ENCODE data around the gene PDGFB.

Gene PDGFB

DNA sequence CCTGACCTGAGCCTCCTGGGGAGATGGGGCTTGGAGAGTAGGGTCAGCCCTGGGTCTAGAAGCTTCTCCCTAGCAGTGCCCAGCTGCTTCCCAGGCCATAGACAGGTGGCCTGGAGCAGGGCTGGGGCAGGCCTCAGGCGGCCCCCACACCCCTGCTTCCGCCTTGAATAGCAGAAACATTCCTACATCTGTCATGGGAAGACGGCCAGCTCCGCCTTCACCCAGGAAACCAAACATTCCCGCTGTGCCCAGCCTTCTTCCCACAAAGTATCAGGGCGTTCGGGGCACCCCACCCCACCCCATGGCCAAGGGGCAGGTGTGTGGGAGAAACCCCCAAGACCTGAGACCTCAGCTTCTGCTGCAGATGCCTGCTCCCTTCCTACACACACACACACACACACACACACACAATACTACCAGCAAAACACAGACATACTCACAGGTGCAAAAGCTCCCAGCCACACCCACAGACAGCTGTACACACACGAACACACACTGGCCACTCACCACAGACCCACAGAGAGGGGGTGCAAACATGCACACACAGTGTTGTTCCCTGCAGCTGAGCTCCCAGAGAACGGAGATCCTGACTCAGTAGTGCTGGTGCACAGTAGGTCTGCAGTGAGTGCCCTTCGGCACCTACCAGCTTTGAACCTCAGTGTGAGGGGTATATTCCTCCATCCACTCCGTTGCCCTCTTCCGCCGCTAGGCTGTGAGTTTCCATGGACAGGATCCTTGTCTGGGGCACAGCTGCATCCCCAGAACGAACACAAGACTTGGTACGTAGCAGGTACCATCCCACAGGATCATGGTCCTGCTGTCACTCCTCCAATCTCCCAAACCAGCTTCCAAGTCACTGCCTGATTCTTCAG lies 37.4 kb downstream of the PDGFB start:
- no peaks in the 10 kb centered on the region for H3K36me3 ChIP-seq (ENCODE audit: control insufficient read depth in 1 of 2, insufficient read depth in 2 of 2, low read length in 2 of 2)
- H3K27ac ChIP-seq (ENCODE audit: low read depth, low read length), result no peak overlapping the region
- no peaks in the 10 kb centered on the region for H3K9me3 ChIP-seq (ENCODE audit: control insufficient read depth in 1 of 2, low read length in 2 of 2)
- H3K4me3 ChIP-seq (ENCODE audit: low read depth in 1 of 2, low read length in 2 of 2), result no peak overlapping the region
- no peaks in the 10 kb centered on the region for H3K4me1 ChIP-seq (ENCODE audit: control insufficient read depth in 1 of 2, insufficient read depth in 2 of 2, low read length in 2 of 2)
- no peaks in the 10 kb centered on the region for H3K27me3 ChIP-seq (ENCODE audit: control insufficient read depth in 1 of 2, insufficient read depth in 2 of 2, low read length in 2 of 2)
- H3K9ac ChIP-seq (ENCODE audit: low read depth in 1 of 2, low read length in 2 of 2), result no peak overlapping the region

DNA sequence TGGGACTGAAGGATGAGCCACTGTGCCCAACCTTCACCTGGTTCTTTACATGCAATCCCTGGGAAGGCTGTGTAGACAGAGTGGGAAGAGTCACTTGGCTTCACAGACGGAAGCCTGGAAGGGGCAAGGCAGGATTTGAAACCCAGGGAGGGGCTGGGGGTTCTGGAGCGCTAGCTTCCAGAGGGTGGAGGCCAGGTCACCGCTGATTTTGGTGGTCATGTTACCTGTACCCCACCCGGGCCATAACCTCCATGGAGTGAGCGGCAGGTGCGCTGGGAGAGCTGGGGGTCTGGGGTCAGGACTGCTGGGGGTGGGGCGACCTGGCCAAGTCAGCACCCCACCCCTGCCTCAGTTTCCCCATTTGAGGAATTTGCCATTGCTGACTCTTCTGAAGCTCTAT lies 38.3 kb downstream of the PDGFB start:
- Histone ChIP-seq H3K27ac (ENCODE audit: low read depth, low read length) (no peak overlapping the region), H3K36me3 (ENCODE audit: control insufficient read depth in 1 of 2, insufficient read depth in 2 of 2, low read length in 2 of 2) (no peaks in the 10 kb centered on the region), H3K4me3 (ENCODE audit: low read depth in 1 of 2, low read length in 2 of 2) (no peak overlapping the region), H3K9ac (ENCODE audit: low read depth in 1 of 2, low read length in 2 of 2) (no peak overlapping the region), H3K27me3 (ENCODE audit: control insufficient read depth in 1 of 2, insufficient read depth in 2 of 2, low read length in 2 of 2) (no peaks in the 10 kb centered on the region), H3K9me3 (ENCODE audit: control insufficient read depth in 1 of 2, low read length in 2 of 2) (no peaks in the 10 kb centered on the region), H3K4me1 (ENCODE audit: control insufficient read depth in 1 of 2, insufficient read depth in 2 of 2, low read length in 2 of 2) (no peaks in the 10 kb centered on the region)

DNA sequence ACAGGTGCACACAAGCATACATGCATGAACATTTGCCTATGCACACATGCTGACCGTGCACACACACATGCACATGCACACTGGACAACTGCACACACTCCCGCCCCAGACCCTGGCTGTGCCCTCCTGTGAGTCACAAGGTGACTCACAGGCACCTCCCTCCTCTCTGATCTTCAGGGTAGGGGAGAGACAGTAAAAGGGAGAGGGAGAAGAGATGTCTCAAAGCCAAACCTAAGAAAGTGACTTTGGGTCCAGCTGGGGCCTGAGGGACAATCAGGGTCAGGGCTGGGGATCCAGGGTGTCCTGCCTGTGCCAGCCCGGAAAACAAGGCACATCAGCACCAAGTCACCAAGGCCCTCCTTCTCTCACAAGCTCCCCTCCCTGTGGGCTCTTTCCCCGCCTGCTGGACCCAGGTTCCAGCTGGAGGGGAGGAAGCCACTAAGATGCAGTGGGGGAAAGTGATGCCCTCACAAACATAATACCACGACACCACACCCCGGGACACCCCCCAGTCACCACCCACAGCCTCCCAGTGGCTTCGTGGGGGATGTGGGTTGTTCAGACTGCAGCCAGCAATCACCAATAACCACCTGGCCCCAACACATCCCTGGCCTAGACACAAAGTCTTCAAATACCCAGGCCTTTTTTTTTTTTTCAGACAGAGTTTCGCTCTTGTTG lies 39.3 kb downstream of the PDGFB start:
- no peak overlapping the region for H3K27ac ChIP-seq (ENCODE audit: low read depth, low read length)

DNA sequence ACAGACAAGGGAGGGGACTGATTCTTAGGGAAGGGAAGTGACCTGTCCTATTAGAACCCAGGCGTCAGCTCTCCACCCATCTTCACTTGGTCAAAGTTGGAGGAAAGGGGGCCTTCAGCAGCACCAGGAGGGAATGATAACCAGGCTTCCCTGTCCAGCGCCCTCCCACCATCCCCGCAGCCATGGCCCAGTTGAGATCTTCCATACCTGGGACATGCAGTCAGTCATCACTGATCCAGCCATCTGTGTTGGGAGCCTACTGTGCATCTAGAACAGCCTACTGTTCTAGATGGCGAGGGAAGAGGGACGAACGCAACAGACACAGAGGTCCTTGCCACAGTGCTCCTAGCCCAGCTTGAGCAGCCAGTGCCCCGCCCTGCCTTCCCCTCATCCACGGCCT lies 40.6 kb downstream of the PDGFB start:
- H3K4me1 ChIP-seq (ENCODE audit: control insufficient read depth in 1 of 2, insufficient read depth in 2 of 2, low read length in 2 of 2), result no peaks in the 10 kb centered on the region
- no peaks in the 10 kb centered on the region for H3K36me3 ChIP-seq (ENCODE audit: control insufficient read depth in 1 of 2, insufficient read depth in 2 of 2, low read length in 2 of 2)
- no peak overlapping the region for H3K4me3 ChIP-seq (ENCODE audit: low read depth in 1 of 2, low read length in 2 of 2)
- no peaks in the 10 kb centered on the region for H3K27me3 ChIP-seq (ENCODE audit: control insufficient read depth in 1 of 2, insufficient read depth in 2 of 2, low read length in 2 of 2)
- H3K9me3 ChIP-seq (ENCODE audit: control insufficient read depth in 1 of 2, low read length in 2 of 2), result no peaks in the 10 kb centered on the region
- H3K27ac ChIP-seq (ENCODE audit: low read depth, low read length), result no peak overlapping the region
- no peak overlapping the region for H3K9ac ChIP-seq (ENCODE audit: low read depth in 1 of 2, low read length in 2 of 2)

More for the DNA sequence above, 39.3 kb downstream of the PDGFB start:
- H3K9me3 ChIP-seq (ENCODE audit: control insufficient read depth in 1 of 2, low read length in 2 of 2), result no peaks in the 10 kb centered on the region
- H3K4me1 ChIP-seq (ENCODE audit: control insufficient read depth in 1 of 2, insufficient read depth in 2 of 2, low read length in 2 of 2), result no peaks in the 10 kb centered on the region
- no peak overlapping the region for H3K9ac ChIP-seq (ENCODE audit: low read depth in 1 of 2, low read length in 2 of 2)
- H3K36me3 ChIP-seq (ENCODE audit: control insufficient read depth in 1 of 2, insufficient read depth in 2 of 2, low read length in 2 of 2), result no peaks in the 10 kb centered on the region
- no peaks in the 10 kb centered on the region for H3K27me3 ChIP-seq (ENCODE audit: control insufficient read depth in 1 of 2, insufficient read depth in 2 of 2, low read length in 2 of 2)
- H3K4me3 ChIP-seq (ENCODE audit: low read depth in 1 of 2, low read length in 2 of 2), result no peak overlapping the region

DNA sequence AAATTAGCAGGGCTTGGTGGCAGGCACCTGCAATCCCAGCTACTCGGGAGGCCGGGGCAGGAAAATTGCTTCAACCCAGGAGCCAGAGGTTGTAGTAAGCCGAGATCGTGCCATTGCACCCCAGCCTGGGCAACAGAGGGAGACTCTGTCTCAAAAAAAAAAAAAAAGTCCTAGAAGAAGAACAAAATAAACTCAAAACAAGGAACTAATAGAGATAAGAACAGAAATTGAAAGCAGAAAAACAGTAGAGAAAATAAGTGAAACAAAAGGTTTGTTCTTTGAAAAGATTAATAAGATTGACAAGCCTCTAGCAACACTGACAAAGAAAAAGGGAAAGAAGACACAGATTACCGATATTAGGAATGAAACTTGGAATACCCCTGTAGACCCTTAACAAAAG lies 47.2 kb downstream of the PDGFB start:
- Histone ChIP-seq H3K4me1 (ENCODE audit: control insufficient read depth in 1 of 2, insufficient read depth in 2 of 2, low read length in 2 of 2) (no peaks in the 10 kb centered on the region), H3K4me3 (ENCODE audit: low read depth in 1 of 2, low read length in 2 of 2) (no peak overlapping the region), H3K27me3 (ENCODE audit: control insufficient read depth in 1 of 2, insufficient read depth in 2 of 2, low read length in 2 of 2) (no peaks in the 10 kb centered on the region), H3K27ac (ENCODE audit: low read depth, low read length) (no peak overlapping the region), H3K9me3 (ENCODE audit: control insufficient read depth in 1 of 2, low read length in 2 of 2) (peaks cover 0 to 19% of the 10 kb centered on the region in 2 donors), H3K36me3 (ENCODE audit: control insufficient read depth in 1 of 2, insufficient read depth in 2 of 2, low read length in 2 of 2) (no peaks in the 10 kb centered on the region), H3K9ac (ENCODE audit: low read depth in 1 of 2, low read length in 2 of 2) (no peak overlapping the region)

DNA sequence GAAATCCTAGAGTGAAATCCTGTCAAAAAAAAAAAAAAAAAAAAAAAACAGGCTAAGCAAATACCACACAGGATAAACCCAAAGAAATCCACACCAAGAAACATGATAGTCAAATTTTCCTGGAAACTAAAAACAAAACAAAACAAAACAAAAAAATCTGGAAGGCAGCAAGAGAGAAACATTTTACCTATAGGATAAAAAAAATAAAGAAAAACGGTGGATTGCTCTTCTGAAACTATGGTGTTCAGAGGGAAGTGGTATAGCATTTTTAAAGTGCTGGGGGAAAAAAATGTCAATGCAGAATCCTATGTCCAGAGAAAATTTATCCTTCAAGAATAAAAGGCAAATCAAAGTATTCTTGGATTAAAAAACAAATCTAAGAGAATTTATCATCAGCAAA lies 50.7 kb downstream of the PDGFB start:
- Histone ChIP-seq H3K9ac (ENCODE audit: low read depth in 1 of 2, low read length in 2 of 2) (no peak overlapping the region), H3K27ac (ENCODE audit: low read depth, low read length) (no peak overlapping the region), H3K4me1 (ENCODE audit: control insufficient read depth in 1 of 2, insufficient read depth in 2 of 2, low read length in 2 of 2) (no peaks in the 10 kb centered on the region), H3K4me3 (ENCODE audit: low read depth in 1 of 2, low read length in 2 of 2) (no peak overlapping the region), H3K36me3 (ENCODE audit: control insufficient read depth in 1 of 2, insufficient read depth in 2 of 2, low read length in 2 of 2) (no peaks in the 10 kb centered on the region), H3K9me3 (ENCODE audit: control insufficient read depth in 1 of 2, low read length in 2 of 2) (peaks cover 0 to 19% of the 10 kb centered on the region in 2 donors), H3K27me3 (ENCODE audit: control insufficient read depth in 1 of 2, insufficient read depth in 2 of 2, low read length in 2 of 2) (no peaks in the 10 kb centered on the region)

DNA sequence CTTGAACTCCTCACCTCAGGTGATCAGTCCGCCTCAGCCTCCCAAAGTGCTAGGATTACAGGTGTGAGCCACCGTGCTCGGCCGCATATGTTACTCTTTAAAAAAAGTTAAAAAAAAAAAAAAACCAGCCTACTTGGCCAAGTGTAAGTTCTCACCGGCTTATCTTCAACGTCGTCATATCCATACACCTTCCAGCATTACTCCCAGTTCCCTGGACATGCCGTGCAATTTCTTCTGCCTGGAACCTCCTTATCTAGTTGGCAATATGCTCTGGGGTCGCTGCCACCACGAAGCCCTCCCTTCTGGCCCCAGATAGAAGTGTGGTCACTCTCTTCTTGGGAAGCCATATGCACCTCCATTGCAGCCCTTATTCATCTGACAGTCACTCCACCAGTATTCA lies 56.0 kb downstream of the PDGFB start:
- no peak overlapping the region for H3K9ac ChIP-seq (ENCODE audit: low read depth in 1 of 2, low read length in 2 of 2)
- peaks cover 0 to 6% of the 10 kb centered on the region in 2 donors for H3K27me3 ChIP-seq (ENCODE audit: control insufficient read depth in 1 of 2, insufficient read depth in 2 of 2, low read length in 2 of 2)
- no peaks in the 10 kb centered on the region for H3K36me3 ChIP-seq (ENCODE audit: control insufficient read depth in 1 of 2, insufficient read depth in 2 of 2, low read length in 2 of 2)
- H3K27ac ChIP-seq (ENCODE audit: low read depth, low read length), result no peak overlapping the region
- H3K4me1 ChIP-seq (ENCODE audit: control insufficient read depth in 1 of 2, insufficient read depth in 2 of 2, low read length in 2 of 2), result no peaks in the 10 kb centered on the region
- H3K4me3 ChIP-seq (ENCODE audit: low read depth in 1 of 2, low read length in 2 of 2), result no peak overlapping the region
- H3K9me3 ChIP-seq (ENCODE audit: control insufficient read depth in 1 of 2, low read length in 2 of 2), result peaks cover 1 to 5% of the 10 kb centered on the region in 2 donors

DNA sequence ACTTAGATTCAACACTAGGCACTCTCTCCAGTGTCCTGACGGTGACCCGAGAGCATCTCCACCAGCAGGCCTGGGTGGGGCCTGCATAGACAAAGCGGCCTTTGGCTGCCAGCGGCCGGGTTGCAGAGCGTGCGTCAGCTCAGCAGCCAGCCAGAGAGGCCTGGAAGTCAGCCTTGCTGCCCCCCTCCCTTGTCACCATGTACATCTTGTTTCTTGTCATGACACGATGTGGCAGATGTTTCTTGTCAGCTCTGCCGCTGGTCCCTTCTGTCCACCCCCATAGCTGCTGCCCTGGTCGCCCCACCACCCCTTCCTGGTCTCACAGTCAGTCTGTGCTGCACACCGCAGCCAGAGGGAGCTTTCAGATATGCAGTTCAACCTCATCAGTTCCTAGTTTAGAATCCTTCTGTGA lies 59.2 kb downstream of the PDGFB start:
- Histone ChIP-seq H3K27me3 (ENCODE audit: control insufficient read depth in 1 of 2, insufficient read depth in 2 of 2, low read length in 2 of 2) (peaks cover 0 to 6% of the 10 kb centered on the region in 2 donors), H3K9ac (ENCODE audit: low read depth in 1 of 2, low read length in 2 of 2) (no peak overlapping the region), H3K4me1 (ENCODE audit: control insufficient read depth in 1 of 2, insufficient read depth in 2 of 2, low read length in 2 of 2) (no peaks in the 10 kb centered on the region), H3K9me3 (ENCODE audit: control insufficient read depth in 1 of 2, low read length in 2 of 2) (peaks cover 0 to 5% of the 10 kb centered on the region in 2 donors), H3K4me3 (ENCODE audit: low read depth in 1 of 2, low read length in 2 of 2) (no peak overlapping the region), H3K27ac (ENCODE audit: low read depth, low read length) (peak overlapping the region; percentile 44), H3K36me3 (ENCODE audit: control insufficient read depth in 1 of 2, insufficient read depth in 2 of 2, low read length in 2 of 2) (no peaks in the 10 kb centered on the region)

DNA sequence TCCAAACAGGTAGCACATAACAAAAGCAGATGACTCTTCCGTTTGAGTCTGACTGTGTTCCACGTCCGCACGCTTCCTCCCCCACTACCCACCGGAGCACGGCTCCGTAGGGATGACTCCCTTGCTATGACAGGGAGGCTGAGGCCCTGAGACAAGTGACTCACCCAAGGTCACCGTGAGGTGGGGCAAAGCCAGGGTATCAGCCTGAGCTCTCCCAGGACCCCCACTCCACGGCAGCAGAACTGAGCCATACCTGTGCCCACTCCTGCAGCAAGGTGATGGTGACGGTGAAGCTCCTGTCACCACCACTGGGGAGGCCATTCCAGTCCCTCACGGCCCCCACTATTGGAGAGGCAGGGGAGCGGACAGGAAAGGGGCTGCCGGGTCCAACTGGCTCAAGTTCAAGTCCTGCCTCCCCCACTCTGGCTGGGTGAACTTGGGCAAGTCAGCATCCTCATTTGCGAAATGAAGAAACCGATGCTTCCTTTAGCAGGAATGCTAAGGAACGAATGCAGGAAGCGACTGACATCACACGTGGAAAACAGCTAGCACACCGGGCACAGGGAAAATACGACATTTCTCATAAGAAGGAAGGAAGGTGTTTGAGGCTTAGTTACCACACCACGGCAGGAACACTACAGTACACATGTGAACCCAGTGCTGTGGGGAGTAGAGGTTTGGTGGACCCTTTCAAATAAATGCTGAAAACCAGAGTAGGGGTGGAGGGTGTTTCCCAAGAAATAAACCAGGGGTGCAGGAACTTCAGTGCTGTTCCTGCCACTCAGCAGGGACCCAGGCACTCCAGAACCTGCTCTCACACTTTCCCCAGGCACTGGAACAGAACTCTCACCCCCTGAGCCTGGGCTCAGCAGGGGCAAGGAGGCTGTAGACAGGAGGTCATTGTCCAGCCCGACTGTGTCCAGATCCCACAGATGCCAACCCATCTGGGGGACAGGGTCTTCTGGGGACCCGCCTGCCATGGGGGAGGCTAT lies 59.9 kb downstream of the PDGFB start:
- H3K4me3 ChIP-seq (ENCODE audit: low read depth in 1 of 2, low read length in 2 of 2), result no peak overlapping the region
- peaks cover 0 to 6% of the 10 kb centered on the region in 2 donors for H3K27me3 ChIP-seq (ENCODE audit: control insufficient read depth in 1 of 2, insufficient read depth in 2 of 2, low read length in 2 of 2)
- no peaks in the 10 kb centered on the region for H3K36me3 ChIP-seq (ENCODE audit: control insufficient read depth in 1 of 2, insufficient read depth in 2 of 2, low read length in 2 of 2)
- H3K4me1 ChIP-seq (ENCODE audit: control insufficient read depth in 1 of 2, insufficient read depth in 2 of 2, low read length in 2 of 2), result no peaks in the 10 kb centered on the region
- peak overlapping the region; percentile 44 for H3K27ac ChIP-seq (ENCODE audit: low read depth, low read length)
- H3K9ac ChIP-seq (ENCODE audit: low read depth in 1 of 2, low read length in 2 of 2), result peak overlapping the region in 1 of 2 donors; percentile 32
- H3K9me3 ChIP-seq (ENCODE audit: control insufficient read depth in 1 of 2, low read length in 2 of 2), result peaks cover 0 to 5% of the 10 kb centered on the region in 2 donors

Data from duodenal mucosa (tissue), 2 donors.